Activated CD4-positive, alpha-beta T cell treated with anti-CD3 and anti-CD28 coated beads, Interleukin-2, amount 50 U/mL, for 1 hour (primary cell): ENCODE data around the gene ZNF641.
A peak's percentile ranks its signal among the peaks of the same experiment; 100 is the strongest.
"Not testable (repeated sequence)": the region's sequence is repeated elsewhere in the genome, so short reads cannot be mapped to it uniquely, and the experiment has no call there.

ENCODE experiments used
- DNase-seq: peaks from one replicate; pipeline ENCODE4 v3.0.0-alpha.2; 2020

ZNF641 gene

DNA sequence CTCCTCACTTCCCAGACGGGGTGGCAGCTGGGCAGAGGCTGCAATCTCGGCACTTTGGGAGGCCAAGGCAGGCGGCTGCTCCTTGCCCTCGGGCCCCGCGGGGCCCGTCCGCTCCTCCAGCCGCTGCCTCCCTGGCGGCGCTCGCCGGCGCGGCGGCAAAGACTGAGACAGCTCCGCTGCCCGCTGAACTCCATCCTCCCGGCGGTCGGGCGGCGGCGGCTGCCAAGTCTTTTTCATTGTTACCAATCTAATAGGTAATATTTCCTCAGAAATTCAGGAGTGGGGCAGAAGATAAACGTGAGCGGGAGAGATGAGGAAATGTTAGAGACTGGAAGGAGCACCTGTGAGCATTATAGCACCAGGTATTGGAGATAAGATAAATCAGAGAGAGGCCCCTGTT, 17.0 kb downstream of the ZNF641 start:
- DNase-seq, result not testable (repeated sequence)

DNA sequence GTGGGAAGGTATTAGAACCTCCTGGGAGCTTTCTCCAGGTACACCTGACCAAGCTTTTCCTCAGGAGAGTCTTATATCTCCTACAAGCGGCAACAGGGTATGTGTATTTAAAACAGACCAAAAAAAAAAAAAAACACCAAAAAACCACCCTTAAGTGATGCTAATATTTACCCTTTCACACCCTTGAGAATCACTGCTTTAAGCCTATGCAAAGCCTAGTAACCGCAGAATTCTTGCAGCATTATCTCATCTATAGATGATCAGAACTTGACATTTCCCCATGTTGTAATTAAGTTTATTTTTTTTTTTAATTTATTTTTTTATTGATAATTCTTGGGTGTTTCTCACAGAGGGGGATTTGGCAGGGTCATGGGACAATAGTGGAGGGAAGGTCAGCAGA, 19.3 kb downstream of the ZNF641 start:
- no peak for DNase-seq

DNA sequence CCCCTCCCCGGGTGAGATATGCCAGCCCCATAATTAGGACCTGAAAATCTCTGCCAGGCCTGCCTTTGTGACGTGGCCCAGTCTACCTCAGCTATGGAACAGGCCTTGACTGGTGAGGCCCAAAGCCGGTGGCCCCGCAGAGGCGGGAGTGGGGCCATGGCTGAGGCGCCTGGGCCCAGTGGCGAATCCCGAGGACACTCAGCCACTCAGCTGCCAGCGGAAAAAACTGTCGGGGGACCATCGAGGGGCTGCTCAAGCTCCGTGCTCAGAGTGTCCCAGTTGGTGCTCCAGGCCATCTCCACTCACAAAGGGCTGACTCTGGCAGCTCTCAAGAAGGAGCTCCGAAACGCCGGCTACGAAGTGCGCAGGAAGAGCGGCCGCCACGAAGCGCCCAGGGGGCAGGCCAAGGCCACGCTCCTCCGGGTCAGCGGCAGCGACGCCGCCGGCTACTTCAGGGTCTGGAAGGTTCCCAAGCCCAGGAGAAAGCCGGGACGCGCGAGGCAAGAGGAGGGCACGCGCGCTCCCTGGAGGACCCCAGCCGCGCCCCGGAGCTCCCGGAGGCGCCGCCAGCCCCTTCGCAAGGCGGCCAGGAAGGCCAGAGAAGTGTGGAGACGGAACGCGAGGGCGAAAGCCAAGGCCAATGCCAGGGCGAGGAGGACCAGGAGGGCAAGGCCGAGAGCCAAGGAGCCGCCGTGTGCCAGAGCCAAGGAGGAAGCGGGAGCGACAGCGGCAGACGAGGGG, 21.4 kb downstream of the ZNF641 start:
- no peak for DNase-seq

DNA sequence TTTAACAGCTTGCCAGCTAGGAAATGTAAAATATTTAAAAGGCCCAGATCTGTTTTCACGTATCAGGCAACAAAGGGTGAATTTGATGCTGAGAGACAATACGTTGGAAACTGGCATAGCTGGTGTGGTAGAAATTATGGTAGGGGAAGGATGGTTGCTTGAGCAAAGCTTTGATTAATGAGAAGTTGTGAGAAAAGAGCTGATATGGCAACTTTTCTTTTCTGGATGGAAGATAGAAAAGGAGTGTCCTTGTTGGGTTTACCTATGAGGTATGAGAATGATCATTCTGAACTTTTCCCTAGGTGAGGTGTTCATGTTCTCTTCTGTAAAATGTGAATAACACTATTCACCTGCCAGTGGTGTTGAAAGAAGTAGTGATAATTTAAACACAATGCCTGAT, 34.2 kb downstream of the ZNF641 start:
- no peak for DNase-seq

DNA sequence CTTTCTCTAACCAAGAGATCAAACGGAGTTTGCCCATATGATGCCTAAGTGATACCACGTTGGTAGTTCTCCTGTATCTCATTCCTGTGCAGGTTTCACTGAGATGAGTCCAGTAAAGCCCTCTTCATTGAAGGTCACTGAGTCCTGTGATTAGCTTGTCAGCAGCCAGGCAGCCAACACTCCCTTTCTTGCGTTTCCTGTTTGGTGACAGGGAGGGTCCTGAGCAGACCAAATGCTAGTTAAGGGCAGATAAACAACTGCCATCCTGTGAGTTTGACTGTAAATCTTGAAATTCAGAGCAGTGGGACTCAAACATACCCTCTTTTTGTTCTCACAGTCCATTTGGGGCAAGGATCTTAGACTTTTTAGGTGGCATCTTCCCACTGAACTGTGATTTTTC, 39.4 kb downstream of the ZNF641 start:
- DNase-seq, result no peak

DNA sequence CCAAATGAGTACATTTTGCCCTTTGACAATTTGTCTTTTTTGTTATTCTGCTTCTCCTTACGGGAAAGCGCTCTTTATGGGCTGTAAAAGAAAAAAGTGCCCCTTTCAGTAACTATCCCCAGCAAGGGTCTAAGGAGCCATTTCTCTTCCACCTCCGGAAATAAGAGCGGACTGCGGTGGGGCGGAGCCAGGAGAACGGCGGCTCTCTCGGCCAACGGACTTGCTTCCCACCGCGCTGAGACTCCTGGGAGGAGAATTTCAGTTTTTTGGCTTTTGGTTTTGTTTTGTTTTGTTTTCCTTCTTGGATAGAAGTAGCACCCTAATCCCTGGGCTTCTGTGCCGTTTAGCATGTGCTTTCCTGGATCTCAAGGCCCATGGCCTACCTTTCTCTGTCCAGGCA, 43.5 kb downstream of the ZNF641 start:
- DNase-seq, result no peak

DNA sequence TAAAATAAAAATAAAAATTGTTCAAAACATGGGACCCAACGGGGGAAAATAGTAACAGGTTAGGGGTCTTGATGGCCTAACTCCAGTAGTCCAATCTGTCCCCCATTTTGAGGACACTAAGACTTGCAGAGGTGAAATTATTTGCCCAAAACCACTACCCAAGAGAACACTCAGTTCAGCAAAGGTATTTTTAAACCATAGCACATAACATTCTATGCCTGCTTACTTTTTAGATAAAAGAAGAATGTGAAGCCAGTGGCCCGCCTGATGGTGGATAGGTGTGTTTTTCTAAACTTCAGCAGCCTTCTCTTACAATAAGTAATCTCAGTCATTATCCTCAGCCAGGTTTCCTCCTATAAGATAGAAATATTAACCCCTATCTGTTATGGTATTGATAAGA, 45.5 kb downstream of the ZNF641 start:
- no peak for DNase-seq

DNA sequence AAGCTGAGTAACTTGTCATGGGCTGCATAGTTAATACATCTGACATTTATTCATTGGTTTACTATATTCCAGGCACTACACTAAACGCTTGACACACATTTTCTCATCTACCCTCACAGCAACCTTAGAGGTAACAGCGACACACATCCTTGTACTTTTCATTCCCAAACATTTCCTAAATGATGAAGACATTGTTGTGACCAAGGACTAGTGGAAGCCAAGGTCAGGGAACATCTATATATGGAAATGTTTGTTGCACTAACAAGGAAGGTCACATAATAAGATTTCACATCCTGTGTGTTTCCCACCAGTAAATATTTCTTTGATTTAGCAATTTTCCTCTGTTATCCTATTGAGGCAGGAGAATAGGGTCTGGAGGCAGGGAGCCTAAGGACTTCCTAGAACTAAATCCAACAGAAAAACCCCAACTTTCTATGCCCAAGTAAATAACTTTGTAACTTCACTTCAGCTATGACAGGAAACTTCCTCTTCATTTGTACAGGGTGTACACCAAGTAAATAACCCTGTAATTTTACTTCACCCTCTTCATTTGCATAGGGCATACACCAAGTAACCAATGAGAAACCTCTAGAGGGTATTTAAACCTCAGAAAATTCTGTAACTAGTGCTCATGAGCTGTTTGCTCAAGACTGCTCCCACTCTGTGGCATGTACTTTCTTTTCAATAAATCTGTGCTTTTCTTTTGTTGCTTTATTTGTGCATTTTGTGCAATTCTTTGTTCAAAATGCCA, 48.4 kb downstream of the ZNF641 start:
- DNase-seq, result no peak

DNA sequence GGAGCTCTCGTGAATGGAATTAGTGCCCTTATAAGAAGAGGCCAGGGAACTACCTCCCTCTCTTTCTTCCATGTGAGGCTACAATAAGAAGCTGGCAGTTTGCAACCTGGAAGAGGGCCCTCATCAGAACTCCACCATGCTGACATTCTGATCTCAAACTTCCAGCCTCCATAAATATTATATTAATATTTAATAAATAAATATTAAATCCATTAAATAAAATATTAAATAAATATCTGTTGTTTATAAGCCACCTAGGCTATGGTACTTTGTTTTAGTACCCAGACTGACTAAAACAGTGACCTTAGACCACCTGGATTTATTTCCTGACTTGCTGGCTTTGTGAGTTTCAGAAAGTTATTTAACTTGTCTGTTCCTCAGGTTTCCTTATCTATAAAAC, 49.9 kb downstream of the ZNF641 start:
- DNase-seq, result no peak

DNA sequence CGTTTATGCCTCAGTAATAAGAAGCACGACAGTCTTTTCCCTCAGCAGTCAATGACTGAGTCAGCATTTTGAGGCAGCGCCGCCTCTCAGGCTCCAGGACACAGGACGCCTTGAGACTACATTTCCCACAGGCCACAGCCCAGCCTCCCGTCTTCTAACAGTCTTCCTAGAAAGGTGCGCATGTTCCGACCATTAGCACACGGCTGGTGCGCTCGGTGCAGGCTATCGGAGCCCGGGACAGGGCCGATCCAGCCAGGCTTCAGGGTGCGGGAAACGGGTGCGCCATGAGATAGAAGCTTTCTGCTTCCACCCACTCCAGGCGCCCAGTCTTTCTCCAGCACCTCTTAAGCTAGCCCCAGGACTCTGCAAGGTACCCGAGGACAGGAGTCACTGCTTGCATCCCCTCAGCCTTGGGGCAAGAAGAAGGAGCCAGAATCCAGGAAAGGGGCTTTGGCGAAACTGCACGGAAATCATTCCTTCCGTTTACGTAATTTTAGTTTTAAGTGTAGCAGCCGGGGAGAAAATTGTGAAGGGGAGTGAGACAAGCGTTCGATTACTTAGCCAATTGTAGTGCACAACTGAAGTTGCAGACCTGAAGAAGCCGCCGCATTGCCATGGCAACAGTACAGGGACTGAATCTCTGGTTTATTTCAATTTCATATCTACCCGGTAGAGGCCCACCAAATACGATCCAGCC, 54.0 kb downstream of the ZNF641 start:
- peak; percentile 34 for DNase-seq

DNA sequence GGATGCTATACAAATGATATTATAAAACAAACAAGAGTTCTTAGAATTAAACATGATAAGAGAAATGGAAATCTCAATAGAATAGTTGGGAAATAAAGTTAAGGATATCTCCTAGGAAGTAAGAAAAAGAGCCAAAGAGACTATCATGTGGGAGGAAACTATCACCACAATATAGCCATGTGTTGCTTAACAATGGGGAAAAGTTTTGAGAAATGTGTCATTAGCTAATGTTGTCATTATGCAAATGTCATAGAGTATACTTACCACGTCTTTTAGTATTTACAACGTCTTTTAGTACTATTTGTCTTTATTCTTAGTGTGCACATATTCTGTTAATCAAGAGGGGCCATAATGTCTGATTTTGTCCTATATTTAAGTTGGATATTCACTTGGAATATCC, 58.7 kb downstream of the ZNF641 start:
- DNase-seq, result no peak

DNA sequence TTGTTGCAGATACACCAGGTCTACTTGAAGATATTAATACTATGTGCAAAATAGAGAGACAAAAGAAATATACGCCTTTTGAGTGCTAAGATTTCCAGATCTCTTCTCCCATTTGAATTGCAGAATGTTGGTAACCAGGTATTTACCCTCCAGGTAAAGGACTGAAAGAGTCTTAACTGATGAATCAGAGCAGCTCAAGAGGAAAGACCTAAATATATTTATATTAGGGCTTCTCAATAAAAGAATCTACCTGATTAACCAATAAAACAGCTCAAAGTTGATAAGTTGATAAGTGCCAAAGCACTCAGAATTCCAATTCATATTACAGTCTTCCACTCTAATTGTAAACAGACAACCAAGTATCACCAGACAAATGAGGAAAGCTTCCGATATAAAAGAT, 59.2 kb downstream of the ZNF641 start:
- no peak for DNase-seq

DNA sequence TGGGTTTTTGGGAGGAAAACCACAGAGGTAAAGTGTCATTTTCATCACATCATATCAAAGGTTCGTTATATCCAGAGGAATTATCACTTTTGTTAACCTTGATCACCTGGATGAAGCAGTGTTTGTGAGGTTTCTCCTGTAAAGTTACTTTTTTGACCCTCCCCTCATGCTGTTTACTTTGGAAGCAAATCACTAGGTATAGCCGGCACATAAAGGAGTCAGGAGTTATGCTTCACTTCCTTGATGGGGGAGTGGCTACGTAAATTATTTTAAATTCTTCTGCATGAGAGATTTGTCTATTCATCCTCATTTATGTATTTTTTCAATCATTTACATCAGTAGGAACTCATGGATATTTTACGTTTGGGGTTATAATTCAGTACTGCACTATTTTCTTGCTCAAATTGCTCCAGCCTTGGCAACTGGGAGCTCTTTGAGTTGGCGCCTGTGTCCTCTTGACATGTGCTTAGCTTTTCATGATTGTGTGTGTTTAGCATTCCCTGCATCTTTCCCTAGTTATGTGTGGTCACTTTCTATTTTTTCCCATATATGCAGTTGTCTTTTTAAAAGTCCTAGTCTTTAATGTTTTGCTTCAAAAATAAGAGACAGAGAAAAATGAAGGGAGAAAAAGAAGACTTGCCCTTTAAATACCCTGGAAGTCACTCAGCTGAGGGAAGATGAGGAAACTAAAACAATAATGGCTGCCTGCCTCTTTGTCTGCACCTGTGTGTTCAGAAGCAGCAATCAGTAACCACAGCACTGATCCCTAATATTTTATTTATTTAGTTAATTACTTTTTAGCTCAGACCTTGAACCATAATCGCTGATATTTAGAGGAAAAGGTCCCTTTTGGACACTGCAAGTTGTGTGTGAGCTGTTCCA, 62.1 kb downstream of the ZNF641 start:
- DNase-seq, result no peak
